GM19463 (cell line): ENCODE results near the gene SEC22A.

Source experiments
- ATAC-seq: cut with Tn5 transposase; IDR thresholded peaks from one replicate; pipeline ENCODE4 v1.9.1; 2021; ENCODE audit warnings: mild to moderate bottlenecking, moderate library complexity; ENCODE audit not compliant: unreplicated experiment

SEC22A gene

DNA sequence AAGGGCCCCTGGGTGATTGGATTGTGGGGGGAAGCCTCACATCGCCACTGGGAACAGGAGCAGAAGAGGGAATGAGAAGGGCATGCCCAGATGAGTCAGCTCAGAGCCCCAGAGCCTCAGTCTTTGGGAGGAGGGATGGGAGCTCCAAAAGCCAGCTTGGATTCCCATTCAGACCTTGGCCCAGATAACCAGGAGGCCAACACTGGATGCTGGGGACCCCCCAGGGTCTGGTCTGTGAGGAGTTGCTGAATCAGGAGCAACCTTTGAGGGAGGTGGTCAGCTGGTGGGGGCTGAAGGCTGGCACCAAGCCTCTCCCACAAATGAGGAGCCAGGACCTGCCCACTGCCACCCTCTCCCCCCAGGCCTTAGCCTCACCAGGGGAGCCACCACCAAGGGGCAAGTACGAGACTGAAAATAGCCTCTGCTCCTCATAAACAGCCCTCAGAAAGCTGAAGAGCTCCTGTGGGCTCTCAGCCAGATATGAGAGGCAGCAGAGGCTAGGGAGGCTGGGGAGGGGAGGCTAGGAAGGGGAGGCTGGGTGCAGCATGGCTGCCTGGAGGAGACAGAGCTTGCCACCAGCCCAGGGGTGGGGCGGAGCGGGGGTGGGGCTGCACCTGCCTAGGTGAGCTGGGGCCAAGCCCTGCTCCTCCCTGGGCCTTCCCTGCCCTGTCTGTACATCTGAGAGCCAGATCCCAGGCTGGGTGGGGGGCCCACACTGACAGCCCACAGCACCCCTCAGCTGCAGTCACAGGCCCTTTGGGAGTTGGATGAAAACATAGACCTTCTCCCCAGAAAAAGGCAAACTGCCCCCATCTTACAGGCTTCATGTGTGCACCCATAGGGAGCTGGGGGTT is 99.8 kb downstream of the SEC22A start:
- no peak for ATAC-seq

DNA sequence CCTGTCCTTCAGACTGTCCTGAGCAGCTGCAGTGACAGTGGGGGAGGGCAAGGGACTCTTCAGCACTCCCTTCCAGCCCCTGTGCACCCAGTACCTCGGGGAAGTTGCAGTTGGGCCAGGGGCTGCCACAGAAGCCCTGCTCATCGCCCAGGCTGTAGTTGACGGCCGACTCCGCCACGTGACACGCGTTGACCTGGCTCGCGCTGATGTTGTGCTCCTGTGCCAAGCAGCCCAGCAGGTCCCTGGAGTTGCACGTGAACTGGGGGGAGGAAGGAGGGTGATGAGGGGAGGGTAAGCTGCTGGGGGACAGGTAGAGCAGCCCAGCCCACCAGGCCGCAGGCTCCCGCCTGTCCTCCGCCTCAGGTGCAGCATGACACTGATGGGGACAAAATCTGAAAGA is 101.2 kb downstream of the SEC22A start:
- ATAC-seq, result no peak

DNA sequence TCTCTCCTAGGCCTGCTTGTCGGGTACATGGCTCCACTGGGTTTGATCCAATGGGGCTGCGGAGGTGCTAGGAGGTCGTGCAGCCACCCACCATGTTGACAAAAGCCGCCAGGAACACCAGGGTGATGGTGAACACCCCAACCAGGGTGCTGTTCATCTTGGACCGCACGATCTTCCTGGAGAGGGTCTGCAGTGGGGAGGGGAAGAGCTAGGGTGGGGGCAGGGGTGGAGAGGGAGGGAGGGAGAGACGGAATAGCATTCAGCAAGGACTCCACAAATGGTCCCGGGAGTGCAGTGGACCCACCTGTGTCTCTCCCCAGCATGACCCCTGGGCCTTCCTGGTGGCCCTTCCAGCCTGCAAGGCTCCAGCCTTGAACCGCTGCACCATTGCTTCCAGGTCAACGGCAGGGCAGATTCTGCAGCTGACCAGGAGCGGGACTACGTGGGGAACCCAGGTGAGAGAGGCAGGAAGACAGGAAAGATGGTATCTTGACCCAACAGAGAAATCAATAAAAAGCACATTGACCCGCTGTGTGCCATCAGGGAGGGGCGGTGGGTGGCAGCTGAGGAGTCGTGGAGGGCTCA is 102.3 kb downstream of the SEC22A start:
- no peak for ATAC-seq

DNA sequence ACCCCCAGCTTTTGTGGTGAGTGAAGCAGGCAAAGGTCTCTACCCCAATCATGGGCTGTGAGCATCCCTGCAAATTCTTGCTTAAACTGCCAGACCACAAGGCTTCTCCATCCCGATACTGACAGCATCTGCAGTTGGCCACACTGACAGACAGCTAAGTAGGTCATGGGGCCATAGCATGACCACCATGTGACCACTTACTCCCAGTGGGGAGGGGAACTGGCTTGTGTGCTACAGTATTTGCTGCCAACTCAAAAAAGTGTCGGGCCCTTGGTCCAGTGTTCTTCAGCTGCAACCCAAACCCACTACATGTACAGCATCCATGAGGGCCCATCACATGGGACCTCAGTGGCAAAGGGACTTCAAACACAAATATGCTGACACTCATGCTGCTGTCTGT is 103.4 kb downstream of the SEC22A start:
- no peak for ATAC-seq

DNA sequence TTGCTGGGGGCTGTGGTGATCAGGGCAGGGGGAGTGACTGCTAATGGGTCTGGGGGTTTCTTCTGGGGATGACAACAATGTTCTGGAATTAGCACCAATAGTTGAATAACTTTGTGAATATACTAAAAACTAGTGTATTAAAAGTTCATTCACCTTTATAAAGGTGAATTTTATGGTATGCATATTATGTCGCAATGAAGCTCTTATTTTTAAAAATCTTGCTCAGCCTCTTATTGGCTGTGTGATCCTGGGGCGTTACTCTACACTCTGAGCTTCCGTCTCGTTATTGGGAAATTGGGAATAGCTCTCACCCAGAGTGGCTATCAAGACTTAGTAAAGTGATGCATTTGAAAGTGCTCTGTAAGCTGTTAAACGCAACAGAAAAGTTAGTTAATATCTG is 105.3 kb downstream of the SEC22A start:
- ATAC-seq, result no peak

DNA sequence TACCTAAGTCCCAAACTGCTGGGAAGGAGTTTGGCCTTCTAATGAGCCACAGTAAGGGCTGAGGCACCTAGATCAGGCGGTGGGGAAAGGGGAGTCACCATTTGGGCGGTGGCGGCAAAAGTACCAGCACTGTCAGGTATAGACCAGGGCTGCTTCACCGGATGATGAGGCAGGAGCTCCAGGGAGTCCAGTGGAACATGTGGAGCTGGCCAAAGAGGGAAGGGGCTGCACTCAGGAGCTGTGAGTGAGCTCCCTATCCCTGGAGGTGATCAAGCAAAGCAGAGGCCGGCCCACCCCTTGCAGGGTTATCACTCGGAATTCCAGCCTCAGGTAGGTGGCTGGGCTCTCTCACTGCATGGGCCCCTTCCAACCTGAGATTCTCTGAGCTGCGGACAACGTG is 108.4 kb downstream of the SEC22A start:
- no peak for ATAC-seq

DNA sequence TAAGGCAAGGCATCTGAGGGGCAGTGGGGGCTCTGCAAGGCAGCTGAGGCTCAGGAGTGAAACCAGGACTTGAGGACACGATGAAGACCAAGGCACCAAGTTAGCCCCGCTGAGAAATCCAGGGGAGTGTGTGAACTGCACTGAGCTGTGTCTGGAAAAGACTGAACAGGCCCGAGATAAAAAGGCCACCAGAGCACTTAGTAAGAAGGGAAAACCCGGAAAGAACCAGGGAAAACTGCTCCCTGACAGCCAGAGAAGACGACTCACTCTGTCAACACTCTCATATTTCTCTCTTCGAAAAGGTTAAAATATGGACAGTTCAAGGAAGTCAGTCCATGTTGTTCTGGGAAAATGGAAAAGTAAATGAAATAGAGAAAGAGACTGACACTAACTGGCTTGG is 109.0 kb downstream of the SEC22A start:
- ATAC-seq, result no peak

DNA sequence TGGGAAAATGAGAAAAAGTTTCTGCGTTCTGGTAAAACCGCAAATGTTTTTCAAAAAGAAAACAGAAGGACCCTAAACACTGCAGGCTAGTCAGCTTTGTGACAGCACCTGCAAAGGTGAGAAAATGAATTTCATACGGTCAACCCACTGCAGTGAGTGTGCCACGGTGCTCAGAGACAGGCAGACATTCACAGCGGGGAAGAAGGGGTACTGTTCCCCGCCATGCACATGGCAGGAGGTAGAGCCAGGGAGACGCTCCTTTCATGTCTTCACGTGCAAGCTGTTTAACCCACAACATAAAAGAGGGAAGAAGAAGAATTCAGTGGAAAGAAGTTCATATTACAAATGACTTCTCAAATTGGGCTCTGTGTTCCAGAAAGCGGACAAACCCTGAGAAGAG is 109.5 kb downstream of the SEC22A start:
- no peak for ATAC-seq

DNA sequence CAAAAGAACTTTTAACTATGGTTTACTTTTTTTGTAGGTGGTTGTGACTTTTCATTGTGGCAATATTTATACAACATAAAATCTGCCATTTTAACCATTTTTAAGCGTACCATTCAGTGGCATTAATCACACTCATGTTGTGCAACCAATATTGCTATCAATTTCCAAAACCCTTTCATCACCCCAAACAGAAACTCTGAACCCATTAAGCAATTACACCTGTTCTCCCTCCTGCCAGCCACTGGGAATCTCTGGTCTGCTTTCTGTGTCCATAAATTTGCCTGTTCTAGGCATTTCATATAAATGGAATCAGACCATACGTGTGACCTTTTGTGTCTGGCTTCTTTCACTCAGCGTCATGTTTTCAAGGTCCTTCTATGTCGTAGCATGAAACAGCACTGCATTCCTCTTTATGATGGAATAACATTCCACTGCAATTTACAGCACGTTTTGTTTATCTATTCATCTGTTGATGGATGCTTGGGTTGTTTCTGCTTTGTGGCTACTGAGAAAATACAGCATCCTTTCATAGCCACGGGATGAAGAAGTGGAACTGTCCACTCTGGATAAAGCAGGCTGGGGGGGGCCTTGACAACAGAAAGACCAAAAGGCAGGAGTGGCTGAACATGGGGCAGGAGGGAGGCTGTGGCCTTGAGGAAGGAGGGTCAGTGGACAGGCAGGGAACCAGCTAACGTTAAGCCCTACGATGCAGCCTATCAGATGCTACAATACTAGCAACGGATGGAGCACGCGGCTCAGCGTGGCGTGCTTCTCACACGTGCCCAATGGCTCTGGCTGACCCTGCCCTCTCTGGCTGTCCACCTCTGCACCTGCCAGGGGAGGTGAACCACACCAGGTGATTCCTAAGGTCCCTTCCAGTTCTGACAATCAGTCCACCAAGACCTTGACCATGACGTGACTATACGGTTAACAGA is 110.9 kb downstream of the SEC22A start:
- ATAC-seq, result no peak

DNA sequence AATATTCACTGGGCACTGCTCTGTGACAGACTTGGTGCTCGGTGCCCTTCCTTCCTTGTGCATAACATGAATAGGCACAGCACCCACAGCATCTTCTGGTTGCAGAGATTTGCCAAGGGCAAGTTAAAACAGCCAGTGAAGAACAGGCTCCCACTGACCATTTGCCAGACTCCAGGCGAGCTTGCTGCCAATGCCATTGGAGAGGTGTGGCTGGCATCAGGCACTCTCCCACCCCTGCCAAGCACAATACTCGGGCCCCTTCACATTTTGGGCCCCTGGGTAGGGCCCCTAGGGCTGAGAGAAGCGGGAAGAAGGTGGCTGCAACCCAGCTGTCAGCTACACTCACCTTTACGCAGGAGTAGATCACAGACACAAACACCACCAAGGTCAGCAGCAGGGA is 112.1 kb downstream of the SEC22A start:
- ATAC-seq, result no peak

DNA sequence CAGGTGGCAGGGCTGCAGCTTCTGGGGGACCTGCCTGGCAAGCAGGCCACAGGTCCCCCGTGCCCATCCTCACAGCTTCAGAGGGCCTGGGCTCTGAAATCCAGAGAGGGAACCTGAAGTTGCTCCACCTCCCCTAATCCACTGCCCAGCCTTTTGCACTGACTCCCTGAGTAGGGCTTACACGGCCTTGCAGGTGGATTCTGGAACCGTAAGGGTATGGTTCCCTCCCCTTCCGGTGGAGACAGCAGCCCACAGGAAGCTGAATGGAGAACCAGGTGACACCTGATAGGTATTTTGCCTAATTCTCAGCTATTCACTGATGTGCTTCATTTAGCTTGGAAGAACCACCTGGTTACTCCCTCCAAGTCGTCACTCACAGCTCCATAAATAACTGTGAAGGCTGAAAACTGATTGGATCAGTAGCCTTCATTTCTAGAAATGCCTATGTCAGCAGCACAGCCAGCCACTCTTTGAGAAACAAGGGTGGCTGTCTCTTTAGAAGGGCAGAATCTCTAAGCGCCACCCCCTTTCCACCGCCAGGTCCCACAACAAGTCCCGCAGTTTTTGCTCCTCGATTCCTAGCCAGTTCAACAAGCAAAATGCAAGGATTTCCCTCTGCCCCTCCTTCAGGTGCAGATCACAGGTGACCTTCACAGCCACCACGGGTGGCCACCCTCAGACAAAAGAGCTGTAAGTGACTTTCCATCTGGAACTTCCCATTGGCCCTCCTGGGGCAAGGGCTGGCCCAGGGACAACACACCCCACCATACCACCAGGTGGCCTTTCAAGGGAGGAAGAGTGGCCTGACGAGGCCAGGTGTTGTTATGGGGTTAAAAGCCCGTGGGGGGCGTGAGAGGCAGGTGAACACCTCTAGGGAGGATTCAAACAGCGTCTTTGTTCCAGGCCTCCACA is 112.9 kb downstream of the SEC22A start:
- no peak for ATAC-seq

DNA sequence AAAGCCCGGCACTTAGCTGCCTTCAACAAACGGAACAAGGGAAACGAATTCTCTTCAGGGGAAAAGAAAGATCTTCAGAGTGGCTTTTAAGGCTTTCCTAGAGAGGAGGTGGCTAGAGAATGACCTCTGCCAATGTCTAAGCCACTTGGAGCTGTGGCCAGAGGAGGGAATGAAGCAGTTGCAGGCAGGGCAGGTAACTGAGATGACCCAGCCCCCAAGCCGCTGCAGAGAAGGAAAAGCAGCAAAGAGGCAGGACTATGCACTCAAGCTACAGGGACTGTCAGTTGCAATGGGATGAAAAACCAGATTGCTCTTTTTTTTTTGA is 113.5 kb downstream of the SEC22A start:
- ATAC-seq, result no peak

DNA sequence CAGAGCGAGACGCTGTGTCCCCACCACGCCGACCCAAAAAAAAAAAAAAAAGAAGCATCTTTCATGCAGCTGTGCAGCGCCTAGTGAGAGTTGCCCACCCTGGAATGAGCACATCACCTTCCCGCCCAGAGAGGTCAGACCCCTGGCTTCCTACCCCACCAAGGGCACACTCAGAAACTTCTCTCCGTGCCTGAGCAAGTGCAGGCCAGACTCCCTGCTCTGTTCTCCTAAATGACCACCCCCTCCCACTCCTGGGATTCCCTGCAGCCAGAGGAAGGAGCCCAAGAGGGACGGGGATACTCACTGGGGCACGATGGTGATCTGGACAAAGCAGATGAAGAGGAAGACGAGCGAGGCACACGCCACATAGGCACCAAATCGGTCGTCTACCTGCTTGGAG is 116.0 kb downstream of the SEC22A start:
- ATAC-seq, result no peak

DNA sequence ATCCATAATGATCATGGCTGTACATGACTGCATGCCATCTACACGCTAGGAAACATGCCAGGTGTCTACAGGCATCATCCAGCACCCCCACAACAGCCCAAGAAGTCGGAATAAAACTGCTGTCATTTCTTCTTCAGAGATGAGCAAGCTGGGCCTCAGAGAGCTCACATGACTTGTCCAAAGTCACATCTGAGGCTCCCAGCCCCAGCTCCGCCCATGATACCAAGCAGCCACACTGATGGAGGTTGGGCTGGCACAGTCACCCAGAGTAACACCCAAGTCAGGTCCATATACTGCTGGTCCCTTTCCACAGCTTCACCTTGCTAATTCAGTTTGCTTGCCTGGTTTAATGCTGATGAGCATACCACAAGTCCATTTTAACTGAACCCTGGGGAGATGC is 116.6 kb downstream of the SEC22A start:
- ATAC-seq, result no peak

DNA sequence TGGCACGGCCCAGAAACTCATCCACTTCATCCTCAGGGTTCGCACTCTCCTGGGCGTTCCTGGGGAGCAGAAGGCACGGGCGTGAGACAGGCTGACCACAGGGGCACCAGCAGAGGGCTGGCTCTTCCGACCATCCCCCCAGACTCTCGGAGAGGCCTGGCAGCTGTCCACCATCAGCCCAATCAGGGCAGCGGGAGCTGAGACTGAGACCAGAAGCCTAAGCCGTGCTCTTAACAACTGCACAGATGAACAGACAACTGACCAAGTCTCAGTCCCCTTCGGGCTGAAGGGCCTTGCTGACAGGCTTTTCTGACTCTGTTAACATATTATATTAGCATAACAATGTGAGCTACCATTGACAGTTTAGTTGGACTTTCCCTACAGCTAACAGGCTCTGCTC is 118.0 kb downstream of the SEC22A start:
- no peak for ATAC-seq

DNA sequence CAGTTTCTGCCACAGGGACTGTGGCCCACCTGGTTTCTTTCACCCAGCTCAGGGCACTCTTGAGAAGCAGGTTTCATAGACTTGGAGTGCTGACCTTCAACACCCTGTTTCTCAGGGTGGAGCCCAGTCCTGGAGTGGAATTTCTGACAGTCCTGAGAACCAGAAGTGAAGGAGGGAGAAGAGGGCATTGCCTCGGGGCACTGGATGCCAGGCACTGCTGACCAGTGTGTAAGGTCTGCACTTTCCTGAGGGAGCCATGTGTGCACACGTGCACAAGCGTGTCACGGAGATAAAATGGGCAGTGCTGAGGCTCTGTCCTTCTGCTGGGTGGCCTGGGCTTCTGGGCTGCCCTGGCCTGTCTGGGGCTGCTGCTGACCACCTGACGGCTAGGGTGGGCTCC is 118.5 kb downstream of the SEC22A start:
- ATAC-seq, result no peak

DNA sequence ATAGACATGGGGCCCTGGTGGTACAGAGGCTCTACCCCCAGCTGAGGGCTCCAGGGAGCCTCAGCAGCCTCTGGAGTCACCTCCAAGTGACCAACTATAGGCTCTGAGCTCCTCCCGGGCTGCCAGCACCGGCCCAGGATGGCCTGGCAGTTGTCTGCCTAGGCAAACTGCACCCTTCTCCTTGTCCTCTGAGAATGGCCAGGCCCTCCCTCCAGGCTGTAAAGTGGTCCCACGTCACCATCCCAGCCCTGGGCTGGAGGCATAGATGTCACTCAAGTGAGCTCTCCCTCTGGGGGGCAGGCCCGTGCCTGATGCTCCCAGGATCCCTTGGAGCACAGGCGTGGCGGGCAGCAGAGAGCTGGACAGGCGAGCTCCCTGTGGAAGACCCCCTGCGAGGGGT is 120.1 kb downstream of the SEC22A start:
- ATAC-seq, result no peak

DNA sequence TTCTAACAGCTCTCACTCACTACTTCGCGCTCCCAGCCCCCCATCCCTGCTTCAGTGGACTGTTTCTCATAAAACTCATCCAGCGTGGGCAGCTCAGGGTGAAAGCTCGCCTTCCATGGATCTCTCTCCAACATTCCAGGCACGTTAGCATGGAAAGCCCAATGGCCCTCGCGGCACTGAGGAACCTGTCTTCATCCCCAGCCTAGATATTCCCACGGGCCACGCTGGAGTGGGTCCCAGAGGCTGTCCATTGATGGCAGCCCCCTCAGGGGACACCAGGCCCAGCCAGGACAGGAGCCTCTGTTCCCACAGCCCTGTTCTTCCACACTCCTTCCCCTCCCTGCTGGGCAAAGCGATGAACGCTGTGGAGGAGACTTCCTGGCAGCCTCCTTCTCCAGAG is 121.1 kb downstream of the SEC22A start:
- no peak for ATAC-seq
